SK-N-MC (cell line): ENCODE data around the gene RABGEF1.
"Not testable (repeated sequence)": the region's sequence is repeated elsewhere in the genome, so short reads cannot be mapped to it uniquely, and the experiment has no call there.

Source experiments
- EZH2 ChIP-seq: fragments of 200-600 bp; sonication (generic); IDR thresholded peaks from one replicate; pipeline ENCODE4 v1.6.1; 2017; ENCODE audit warnings: antibody characterized with exemption
- FOXP2 ChIP-seq: optimal IDR thresholded peaks from 2 replicates; pipeline ENCODE3; 2011; ENCODE audit warnings: mild to moderate bottlenecking, moderate library complexity; ENCODE audit not compliant: insufficient read depth; ENCODE audit errors: extremely low read length, control extremely low read depth
- POLR2AphosphoS5 ChIP-seq: IDR thresholded peaks from 2 replicates; pipeline ENCODE4 v1.6.1; 2012; ENCODE audit warnings: mild to moderate bottlenecking, low read depth, low read length, borderline replicate concordance

DNA sequence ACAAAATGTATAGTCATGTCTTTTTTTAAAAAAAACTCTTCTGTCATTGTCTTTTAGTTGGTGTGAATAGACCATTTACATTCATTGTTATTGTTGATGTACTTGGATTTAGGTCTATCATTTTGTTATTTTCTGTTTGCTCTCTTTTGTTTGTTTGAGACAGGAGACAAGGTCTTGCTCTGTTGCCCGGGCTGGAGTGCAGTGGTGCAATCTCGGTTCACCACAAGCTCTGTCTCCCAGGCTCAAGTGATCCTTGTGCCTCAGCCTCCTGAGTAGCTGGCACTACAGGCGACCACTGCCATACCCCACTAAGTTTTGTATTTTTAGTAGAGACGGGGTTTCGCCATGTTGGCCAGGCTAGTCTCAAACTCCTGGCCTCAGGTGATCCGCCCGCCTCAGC lies 23.9 kb upstream of the RABGEF1 start:
- TF ChIP-seq POLR2AphosphoS5, EZH2, FOXP2: not testable (repeated sequence)
